Testis (tissue), 3 donors: Measurements from ENCODE around the gene DPP6. TPM values are rescaled to one million over a fixed set of nuclear protein-coding genes. Genes with fewer than 3 reads are reported as not detected.

Experiments used
- DNase-seq: peaks from one replicate; pipeline ENCODE4 v3.0.0-alpha.2; 2019
- H3K27ac ChIP-seq, 2 donors: fragments of 200-600 bp; sonication (generic); one replicate each; pipeline ENCODE4 v1.5.1; 2019
- H3K27me3 ChIP-seq: fragments of 200-600 bp; sonication (generic); one replicate; pipeline ENCODE4 v1.5.1; 2019
- H3K36me3 ChIP-seq: fragments of 200-600 bp; sonication (generic); one replicate; pipeline ENCODE4 v1.5.1; 2017; ENCODE audit warnings: low read depth; ENCODE audit errors: missing control alignments
- H3K4me1 ChIP-seq: fragments of 200-600 bp; sonication (generic); one replicate; pipeline ENCODE4 v1.5.1; 2019
- H3K4me3 ChIP-seq, 2 donors: fragments of 200-600 bp; sonication (generic); one replicate each; pipeline ENCODE4 v1.5.1; 2017 to 2019
- H3K9me3 ChIP-seq: fragments of 200-600 bp; sonication (generic); one replicate; pipeline ENCODE4 v1.5.1; 2017
- CTCF ChIP-seq, 3 experiments: fragments of 450-650 bp in 2 of 3; fragments of 200-600 bp in 1 of 3; sonication (generic) in 1 of 3; IDR thresholded peaks; one replicate each; pipeline ENCODE4 v1.5.1; 2016 to 2019; ENCODE audit warnings: antibody characterized with exemption in 3 of 3, mild to moderate bottlenecking in 2 of 3, moderate library complexity in 1 of 3
- POLR2A ChIP-seq: fragments of 450-650 bp; IDR thresholded peaks from one replicate; pipeline ENCODE4 v1.6.1; 2017; ENCODE audit warnings: antibody characterized with exemption, mild to moderate bottlenecking, moderate library complexity
- WGBS, 2 donors: methylation state at CpG; one replicate each; pipeline ENCODE4 v1.1.5; 2018; 5-methylcytosine and 5-hydroxymethylcytosine counted together
- intact Hi-C: fragments of 100-400 bp; cut with DNase I; formaldehyde crosslinking; loops from one replicate; pipeline ENCODE4 v1.15.1; 2023; ENCODE audit warnings: low total_unique reads
- polyA plus RNA-seq: library from polyadenylated mRNA; stranded (reverse); fragments of 350-450 nt; fragmentation: Illumina TruSeq; extraction: RNeasy Lipid Tissue Mini Kit (QIAGEN cat#74804); gene quantifications from one replicate; pipeline ENCODE4 v1.2.3, GENCODE V29; 2014; ENCODE audit warnings: low read depth, low replicate concordance; ENCODE audit not compliant: insufficient read depth
- total RNA-seq, 2 donors: library from RNA; depleted of rRNA; stranded (reverse); fragments of >200 nt; gene quantifications; one replicate each; pipeline ENCODE4 v1.2.3, GENCODE V29; 2016

The DPP6 gene
- total and polyA plus RNA-seq, 3 donors from 2014 or later: 26.0 to 78.3 (median 52.8) TPM

GRCh38 chr7:154882931-154883474, 830.8 kb downstream of the DPP6 start:
- Histone ChIP-seq H3K4me3 (no peak overlapping the region), H3K27ac (no peak overlapping the region), H3K27me3 (no peaks in the 10 kb centered on the region), H3K4me1 (no peaks in the 10 kb centered on the region), H3K36me3 (no peaks in the 10 kb centered on the region), H3K9me3 (no peaks in the 10 kb centered on the region)
- intact Hi-C loops: no loop called here
- WGBS, 2 donors: 73 to 90% methylated on average over 8 of the region's 8 CpGs
- TF ChIP-seq CTCF (IDR thresholded peaks at IDR 0.05): no peak
- no peak for TF ChIP-seq POLR2A
- no peak for DNase-seq

- no peak overlapping the region for H3K27ac ChIP-seq
- WGBS, 2 donors: 83% methylated on average over 7 of the region's 7 CpGs
- DNase-seq: no peak
- no peak overlapping the region for H3K4me3 ChIP-seq
- intact Hi-C loops: no loop called here
- no peaks in the 10 kb centered on the region for H3K36me3 ChIP-seq
- no peaks in the 10 kb centered on the region for H3K4me1 ChIP-seq
- no peaks in the 10 kb centered on the region for H3K9me3 ChIP-seq
- H3K27me3 ChIP-seq: no peaks in the 10 kb centered on the region
- TF ChIP-seq CTCF (IDR thresholded peaks at IDR 0.05) (no peak), POLR2A (no peak)
Measured at GRCh38 chr7:154884348-154884920, 832.2 kb downstream of the DPP6 start.

- H3K27ac ChIP-seq: no peak overlapping the region
- no peak for DNase-seq
- intact Hi-C loops: no loop called here
- H3K9me3 ChIP-seq: no peaks in the 10 kb centered on the region
- 86 to 88% methylated on average over 8 to 9 of the region's 9 CpGs for WGBS, 2 donors
- H3K4me1 ChIP-seq: no peaks in the 10 kb centered on the region
- TF ChIP-seq POLR2A (no peak), CTCF (IDR thresholded peaks at IDR 0.05) (no peak)
- no peaks in the 10 kb centered on the region for H3K27me3 ChIP-seq
- no peaks in the 10 kb centered on the region for H3K36me3 ChIP-seq
- H3K4me3 ChIP-seq: no peak overlapping the region
Measured at GRCh38 chr7:154886591-154886990, 834.4 kb downstream of the DPP6 start.

GRCh38 chr7:154888690-154889089, 836.5 kb downstream of the DPP6 start:
- Histone ChIP-seq H3K36me3 (no peaks in the 10 kb centered on the region), H3K9me3 (no peaks in the 10 kb centered on the region), H3K4me1 (no peaks in the 10 kb centered on the region), H3K4me3 (no peak overlapping the region), H3K27ac (no peak overlapping the region), H3K27me3 (no peaks in the 10 kb centered on the region)
- DNase-seq: no peak
- WGBS, 2 donors: 74 to 81% methylated on average over 3 of the region's 3 CpGs
- intact Hi-C loops: no loop called here
- TF ChIP-seq CTCF (IDR thresholded peaks at IDR 0.05) (no peak), POLR2A (no peak)

- 16 to 38% methylated on average over 8 to 28 of the region's 28 CpGs for WGBS, 2 donors
- intact Hi-C loops: no loop called here
Measured at GRCh38 chr7:154892459-154892858, 840.3 kb downstream of the DPP6 start.

More at GRCh38 chr7:154892459-154892858, 840.3 kb downstream of the DPP6 start:
- H3K27me3 ChIP-seq: no peaks in the 10 kb centered on the region
- no peaks in the 10 kb centered on the region for H3K4me1 ChIP-seq
- no peak overlapping the region for H3K27ac ChIP-seq
- no peaks in the 10 kb centered on the region for H3K36me3 ChIP-seq
- peak; percentile 30 for DNase-seq
- H3K9me3 ChIP-seq: no peaks in the 10 kb centered on the region
- TF ChIP-seq CTCF (IDR thresholded peaks at IDR 0.05): no peak
- no peak for TF ChIP-seq POLR2A
- peak overlapping the region in 1 of 2 donors; percentile 47 for H3K4me3 ChIP-seq
